HG02973 (cell line): ENCODE results near the gene SUN2.

Source experiments
- ATAC-seq: cut with Tn5 transposase; IDR thresholded peaks from one replicate; pipeline ENCODE4 v1.9.1; 2021; ENCODE audit warnings: moderate library complexity; ENCODE audit not compliant: unreplicated experiment

The SUN2 gene

GRCh38 chr22:38718414-38718813 lies 37.4 kb downstream of the SUN2 start:
- ATAC-seq = no peak

- ATAC-seq = no peak
These were observed 38.6 kb downstream of the SUN2 start for GRCh38 chr22:38717244-38717643.

- ATAC-seq = no peak
These were observed 39.0 kb downstream of the SUN2 start for GRCh38 chr22:38716826-38717225.

- ATAC-seq = no peak
These were observed 39.5 kb downstream of the SUN2 start for GRCh38 chr22:38716271-38716670.

- no peak for ATAC-seq
These were observed 39.9 kb downstream of the SUN2 start for GRCh38 chr22:38715852-38716251.

GRCh38 chr22:38715176-38715764 lies 40.5 kb downstream of the SUN2 start:
- no peak for ATAC-seq

GRCh38 chr22:38713921-38714320 lies 41.9 kb downstream of the SUN2 start:
- ATAC-seq = no peak

- no peak for ATAC-seq
These were observed 43.2 kb downstream of the SUN2 start for GRCh38 chr22:38712486-38713207.

GRCh38 chr22:38710866-38711265 lies 44.9 kb downstream of the SUN2 start:
- no peak for ATAC-seq

GRCh38 chr22:38710351-38710750 lies 45.4 kb downstream of the SUN2 start:
- no peak for ATAC-seq

GRCh38 chr22:38709306-38709705 lies 46.5 kb downstream of the SUN2 start:
- no peak for ATAC-seq

GRCh38 chr22:38707984-38708383 lies 47.8 kb downstream of the SUN2 start:
- no peak for ATAC-seq

- ATAC-seq = no peak
These were observed 48.5 kb downstream of the SUN2 start for GRCh38 chr22:38707346-38707745.

- ATAC-seq = no peak
These were observed 49.0 kb downstream of the SUN2 start for GRCh38 chr22:38706901-38707195.

- peak; percentile 6 for ATAC-seq
These were observed 49.5 kb downstream of the SUN2 start for GRCh38 chr22:38706101-38706900.

- ATAC-seq = peak; percentile 57
These were observed 50.3 kb downstream of the SUN2 start, which contains the start of gene GTPBP1 for GRCh38 chr22:38705235-38706100. Gene GTPBP1, plus strand, starts transcription at chr22:38705944. Its CDS starts 12 bp downstream, at chr22:38705956.

- ATAC-seq = no peak
These were observed 51.1 kb downstream of the SUN2 start for GRCh38 chr22:38704654-38705234.

- peak; percentile 38 for ATAC-seq
These were observed 54.8 kb downstream of the SUN2 start, which contains the start of gene JOSD1 for GRCh38 chr22:38700789-38701628. Gene JOSD1, minus strand, starts transcription at chr22:38700943. Its CDS starts 956 bp downstream, at chr22:38699987.

GRCh38 chr22:38700270-38700788 lies 55.5 kb downstream of the SUN2 start:
- no peak for ATAC-seq
